GM04504 (cell line): ENCODE data around the gene NADK.
"Not testable (repeated sequence)": the region's sequence is repeated elsewhere in the genome, so short reads cannot be mapped to it uniquely, and the experiment has no call there.

Experiments used
- DNase-seq: peaks from one replicate; pipeline ENCODE4 v3.0.0-alpha.2; 2012; ENCODE audit warnings: low read depth

Gene NADK

DNA sequence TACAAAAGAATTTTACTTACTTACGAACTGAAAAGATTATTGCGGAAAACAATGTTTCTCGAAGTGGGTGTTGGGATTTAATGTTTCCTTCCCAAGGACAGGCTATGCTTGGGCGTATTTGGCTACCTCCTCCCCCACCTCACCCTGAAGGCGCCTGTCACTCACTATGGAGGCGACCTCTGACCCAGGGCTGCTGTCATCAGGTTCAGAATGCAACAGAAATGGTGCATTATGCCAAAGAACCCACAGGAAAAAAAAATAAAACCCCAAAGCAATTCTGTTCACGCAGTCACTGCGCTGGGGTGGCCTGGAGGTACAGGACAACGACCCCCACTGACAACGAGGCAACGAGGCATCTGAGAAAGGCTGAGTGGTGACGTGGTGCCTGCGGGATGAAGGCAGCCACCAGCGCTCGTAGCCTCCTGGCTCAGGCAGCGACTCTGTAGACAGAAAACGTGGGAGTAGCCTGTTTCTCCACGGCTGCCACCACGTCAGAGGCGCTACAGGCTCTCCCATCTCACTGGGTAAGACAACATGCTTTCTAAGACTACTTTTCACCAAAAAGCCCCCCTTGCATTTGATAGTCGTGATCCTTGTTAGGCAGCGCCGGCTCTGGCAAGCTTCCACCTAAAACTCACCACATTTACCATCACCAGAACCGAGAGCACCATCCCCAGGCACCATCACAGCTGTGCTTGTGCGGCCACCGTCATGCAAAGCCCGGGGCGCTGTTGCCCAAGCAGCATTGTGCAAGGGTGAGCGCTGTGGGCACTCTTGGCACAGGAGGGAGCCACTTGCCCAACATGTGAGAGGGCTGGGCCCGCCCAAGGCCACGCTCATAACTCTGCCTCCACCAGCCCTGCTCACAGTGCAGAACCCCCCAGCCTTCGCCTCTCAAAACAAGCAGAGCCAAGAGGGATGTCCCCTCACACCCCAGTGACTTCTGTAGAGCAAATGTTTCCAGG is 14.3 kb downstream of the NADK start:
- DNase-seq: peak; percentile 51

DNA sequence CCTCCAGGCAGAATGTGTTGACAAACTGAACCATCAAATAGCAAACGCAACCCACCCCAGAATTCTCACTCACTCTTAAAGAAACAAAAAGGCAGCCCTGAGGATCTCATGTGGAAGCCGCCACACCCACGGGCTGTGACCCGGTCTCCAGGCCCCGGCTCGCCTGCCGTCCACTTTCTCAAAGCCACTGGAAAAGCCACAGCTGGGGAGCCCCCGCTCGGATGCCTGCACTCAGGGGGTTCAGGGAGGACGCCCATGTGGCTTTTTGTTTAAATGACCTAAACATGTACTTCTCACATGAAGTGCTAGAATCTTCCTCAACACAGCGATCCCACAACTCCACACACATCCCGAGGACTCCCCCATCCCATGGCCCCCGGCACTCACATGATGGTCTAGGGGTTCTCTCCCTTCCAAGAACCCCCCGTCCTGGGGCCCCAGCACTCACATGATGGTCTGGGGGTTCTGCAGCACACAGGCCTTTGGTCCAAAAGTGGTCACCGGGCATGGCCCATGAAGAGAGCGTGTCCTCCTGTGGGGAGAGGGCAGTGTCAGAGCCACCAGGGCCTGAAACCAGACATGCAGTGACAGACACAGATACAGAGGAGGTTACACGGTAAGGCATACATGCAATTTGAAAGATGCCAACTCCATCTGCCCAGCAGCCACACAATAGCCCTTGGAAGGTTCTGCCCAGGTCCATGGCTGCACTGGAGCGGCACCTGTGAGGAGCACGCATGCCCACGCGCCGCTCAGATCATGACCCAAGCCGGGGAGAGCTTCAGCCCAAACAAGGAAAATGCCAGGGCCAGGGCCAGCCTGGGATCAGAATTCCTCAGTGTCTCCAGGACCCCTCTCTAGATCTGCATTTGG is 16.5 kb downstream of the NADK start:
- DNase-seq: no peak

DNA sequence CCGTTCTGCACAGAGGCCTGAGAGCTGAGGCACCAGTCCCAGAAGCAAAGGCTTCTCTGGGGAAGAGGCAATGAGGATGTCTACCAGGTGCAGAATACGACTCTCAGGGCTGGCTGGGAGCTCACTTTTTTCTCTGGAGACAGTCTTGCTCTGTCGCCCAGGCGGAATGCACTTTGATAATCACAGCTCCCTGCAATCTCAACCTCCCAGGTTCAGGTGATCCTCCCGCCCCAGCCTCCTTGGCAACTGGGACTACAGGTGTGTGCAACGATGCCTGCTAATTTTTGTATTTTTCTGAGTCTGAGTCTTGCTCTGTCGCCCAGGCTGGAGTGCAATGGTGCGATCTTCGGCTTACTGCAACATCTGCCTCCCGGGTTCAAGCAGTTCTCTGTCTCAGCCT is 17.6 kb downstream of the NADK start:
- DNase-seq: no peak

DNA sequence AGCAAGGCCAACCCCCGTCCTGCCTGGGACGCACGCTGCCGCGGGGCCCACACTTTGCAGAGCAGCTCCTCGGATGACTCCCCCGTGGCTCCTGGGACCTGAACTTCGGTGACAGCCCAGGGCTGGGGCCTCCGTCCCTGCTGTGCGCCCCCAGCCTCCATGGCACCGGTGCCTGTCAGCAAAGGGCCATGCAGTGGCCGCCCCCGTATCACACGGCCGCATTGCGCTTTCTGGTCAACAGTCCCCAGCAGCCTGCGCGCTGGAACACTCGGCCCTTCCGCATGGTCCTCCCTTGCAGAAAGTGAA is 18.0 kb downstream of the NADK start:
- no peak for DNase-seq

DNA sequence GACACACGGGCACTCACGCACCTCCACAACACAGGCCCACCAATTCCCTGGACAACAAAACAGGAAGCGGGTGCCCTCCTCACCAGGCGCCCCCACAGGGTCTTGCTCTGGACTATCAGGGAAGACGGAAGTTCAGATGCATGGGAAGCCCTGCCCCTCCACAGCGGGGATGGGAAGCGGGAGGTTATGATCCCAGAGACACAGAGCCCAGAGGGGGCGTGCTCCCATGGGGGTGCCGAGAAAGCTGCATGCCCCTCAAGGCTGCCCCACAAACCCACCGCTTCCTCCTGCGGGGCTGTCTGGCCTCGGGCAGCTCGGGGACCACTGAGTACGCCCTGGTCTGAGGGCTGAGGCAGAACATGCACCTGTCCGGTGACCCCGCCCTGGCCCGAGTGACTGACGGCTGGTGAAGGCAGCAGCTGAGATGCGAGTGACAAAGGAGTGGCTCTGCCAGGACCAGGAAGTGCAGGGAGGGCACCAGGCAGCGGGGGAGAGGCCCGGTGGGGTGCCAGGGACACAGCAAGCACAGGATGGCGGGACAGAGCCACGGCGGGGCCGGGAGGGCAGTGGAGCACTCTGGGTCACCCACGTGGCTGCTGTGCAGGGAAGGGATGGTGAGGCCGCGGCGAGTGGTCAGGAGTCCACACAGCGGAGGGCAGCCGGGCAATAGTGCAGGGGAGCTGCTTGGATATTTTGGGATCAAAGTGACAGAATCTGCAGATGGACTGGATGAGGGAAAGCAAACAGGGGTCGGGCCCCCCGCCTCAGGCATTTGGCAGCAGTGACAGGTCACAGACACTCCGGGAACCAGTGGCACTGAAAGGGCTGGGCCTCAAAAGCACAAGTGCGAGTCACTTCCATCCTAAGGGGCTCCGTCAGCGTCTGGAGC is 18.6 kb downstream of the NADK start:
- no peak for DNase-seq

DNA sequence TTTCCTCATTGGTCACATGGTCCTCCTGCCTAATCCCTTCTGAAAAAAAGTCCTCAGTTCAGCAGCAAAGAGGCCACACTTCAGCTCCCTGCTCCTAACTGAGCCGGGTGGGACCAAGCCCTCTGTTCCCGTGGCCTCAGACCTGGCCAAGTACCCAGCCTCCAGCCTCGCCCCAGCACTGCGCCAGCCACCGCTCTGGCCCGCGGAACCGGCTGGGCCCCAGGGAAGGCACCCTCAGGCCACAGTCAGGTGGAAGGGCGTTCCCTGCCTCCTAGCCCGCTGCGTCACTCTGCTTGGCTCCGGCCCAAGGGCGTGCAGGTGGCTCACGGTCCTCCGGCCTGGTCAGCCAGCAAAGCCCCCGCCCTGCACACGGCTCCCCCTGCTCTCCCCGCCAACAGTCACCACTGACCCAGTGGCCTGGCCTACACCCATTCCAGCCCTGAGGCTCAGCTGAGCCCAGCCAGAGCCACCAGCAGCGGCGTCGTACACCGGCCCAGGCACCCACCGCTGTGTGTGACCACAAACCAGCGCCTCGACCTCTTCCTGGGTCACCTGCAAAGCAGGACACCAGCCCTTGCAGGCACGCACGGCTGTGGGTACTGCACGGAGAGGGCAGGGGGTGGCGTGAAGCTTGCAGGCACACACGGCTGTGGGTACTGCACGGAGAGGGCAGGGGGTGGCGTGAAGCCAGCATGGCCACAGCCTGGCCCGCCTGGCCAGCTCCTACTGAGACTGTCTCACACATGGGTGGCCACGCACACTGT is 19.4 kb downstream of the NADK start:
- DNase-seq: no peak

DNA sequence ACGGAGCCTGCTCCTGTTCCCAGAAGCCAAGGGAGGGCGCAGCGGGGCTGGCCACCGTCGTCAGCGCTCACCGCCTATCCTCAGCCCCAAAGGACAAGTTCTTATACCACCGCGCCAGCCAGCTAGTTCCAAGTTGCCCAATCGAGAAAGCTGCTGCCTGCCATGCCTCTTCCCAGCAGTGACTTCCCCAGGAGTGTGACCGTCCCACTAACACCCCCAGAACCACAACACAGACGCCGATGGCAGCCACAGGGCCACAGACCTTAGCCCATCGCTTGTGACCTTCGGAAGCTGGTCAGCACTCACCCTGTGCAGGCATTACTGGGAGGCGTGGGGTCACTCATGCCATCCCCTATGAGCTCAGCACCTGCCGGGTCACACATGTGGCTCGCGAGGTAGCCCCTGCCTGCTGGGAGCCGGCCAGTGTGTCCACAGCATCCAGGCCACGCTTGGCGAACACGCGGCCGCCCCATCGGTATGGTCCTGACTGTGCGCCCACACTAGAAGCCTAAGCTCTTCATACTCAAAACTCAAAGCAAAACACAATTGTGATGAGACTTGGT is 20.1 kb downstream of the NADK start:
- no peak for DNase-seq

DNA sequence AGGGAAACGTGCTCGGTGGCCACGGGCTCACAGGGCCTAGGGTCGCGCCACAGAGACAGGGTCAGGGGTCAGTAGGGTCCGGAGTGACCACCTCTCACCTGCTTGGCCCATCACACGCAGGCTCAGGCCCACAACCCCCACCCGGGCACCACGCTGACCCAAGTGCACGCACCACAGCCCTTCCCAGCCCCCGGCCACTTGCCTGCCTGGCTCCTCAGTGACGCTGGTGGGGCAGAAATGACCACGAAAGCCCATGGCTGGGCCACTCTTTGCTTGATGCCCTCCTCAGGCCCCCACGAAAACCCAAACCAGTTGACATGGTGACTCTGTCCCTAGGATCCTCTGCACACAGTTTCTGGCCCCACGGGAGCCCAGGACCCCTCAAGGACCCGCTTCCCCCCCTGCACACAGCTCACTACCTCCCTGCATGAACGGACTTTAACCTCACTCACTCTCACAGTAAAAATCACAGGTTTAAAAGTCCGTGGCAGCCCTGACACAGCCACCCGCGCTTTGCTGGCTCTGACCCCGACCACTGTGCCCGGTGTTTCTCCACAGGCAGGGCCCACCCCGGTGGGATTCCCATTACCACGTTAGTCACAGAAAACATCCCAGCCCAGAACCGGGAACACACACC is 20.7 kb downstream of the NADK start:
- no peak for DNase-seq

DNA sequence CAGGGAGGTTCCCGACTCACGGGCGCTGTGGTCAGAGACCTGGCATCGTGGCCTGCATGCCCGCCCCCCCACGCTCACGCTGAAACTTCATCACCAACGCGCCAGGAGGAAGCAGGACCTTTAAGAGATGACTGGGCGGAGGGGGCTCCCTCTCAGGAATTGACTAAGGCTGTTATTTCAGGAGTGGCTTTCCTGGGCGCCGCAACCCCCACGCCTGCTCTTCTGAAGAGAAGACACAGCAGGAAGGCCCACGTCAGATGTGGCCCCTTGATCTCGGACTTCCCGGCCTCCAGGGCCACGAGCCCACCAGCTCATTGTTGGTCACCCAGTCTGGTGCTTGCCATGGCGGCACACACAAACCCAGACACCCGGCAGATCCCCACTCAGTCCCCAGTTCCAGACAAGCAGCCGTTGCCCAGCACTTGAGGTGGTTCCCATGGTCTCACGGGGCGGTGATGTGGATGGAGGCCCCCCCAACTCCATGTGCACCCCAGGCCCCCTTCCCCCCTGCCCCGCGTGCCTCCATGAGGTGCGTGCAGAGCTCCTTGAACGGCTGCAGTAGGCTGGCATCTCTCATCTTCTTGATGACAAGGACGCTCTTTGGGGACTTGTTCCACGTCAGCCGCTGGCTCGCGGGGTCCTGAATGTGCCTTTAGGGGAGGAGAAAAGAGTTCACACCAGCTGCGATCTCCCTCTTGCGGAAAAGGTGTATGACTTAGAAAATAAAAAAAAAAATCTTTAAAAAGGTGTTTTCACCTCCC is 21.4 kb downstream of the NADK start:
- no peak for DNase-seq

DNA sequence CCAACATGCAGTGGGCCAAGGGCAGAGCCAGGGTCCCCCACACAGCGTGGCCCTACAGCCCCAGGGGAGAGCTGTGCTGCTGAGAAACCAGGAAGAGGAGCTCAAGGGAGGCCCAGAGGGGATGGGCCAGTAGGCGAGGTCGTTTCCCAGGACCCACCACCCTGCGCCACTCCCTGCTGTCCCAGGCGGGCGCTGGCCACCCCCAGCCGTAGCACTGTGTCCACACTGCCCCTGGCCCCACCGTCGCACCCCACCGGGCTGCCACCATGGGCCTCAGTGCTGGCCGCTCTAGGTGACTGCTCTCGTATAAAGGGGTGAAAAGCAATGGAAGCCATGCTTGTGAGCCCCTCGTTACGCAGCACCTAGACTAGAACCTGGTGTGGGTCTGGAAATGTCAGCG is 22.4 kb downstream of the NADK start:
- no peak for DNase-seq

DNA sequence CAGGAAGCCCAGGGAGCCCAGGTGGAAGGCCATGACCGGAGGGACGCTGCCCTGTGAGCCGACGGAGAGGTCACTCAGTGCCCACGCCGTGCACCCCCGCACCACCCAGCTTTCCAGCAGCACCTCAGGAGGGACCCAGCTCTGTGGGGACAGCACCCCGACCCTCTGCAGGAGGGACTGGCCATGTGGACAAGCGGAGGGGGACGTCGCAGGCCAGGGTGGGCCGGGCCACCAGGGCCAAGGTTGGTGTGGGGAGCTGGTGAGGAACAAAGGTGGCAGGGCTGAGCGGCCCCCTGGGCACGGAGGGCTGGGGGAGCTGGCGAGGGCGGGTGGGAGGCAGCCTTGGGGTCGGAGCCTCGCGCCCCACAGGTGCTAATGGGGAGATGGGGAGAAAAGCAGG is 22.8 kb downstream of the NADK start:
- DNase-seq: no peak

DNA sequence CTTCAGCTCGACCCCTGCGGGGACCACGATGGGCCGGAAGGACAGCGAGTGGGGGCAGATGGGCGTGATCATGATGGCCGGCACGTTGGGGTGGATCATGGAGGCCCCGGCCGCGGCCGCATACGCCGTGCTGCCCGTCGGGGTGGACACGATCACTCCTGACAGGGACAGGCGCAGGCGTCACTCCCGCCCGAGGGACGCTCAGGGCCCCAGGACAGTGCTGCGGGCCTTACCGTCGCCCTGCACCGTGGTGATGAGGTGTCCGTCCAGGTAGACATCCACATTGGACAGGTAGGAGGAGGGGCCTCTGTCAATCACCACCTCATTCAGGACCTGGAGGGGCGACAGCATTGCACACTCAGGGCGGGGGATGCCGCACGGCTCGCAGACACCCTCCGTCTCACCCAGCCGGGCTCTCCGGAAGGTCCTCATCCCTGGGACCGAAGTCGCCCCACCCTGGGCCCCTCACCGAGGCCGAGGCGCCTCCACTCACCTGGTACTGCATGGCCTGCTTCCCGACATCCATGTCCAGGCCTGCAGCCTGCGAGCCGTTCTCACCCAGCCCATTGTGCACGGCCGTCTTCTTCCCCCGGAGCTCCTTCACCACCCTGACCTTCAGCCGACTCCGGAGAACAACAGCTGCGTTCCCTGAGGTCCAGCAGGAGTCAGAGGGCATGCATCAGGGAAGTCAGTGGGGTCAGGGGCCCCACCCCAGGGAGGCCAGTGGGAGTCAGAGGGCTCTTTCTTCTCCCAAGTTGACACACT is 24.0 kb downstream of the NADK start:
- DNase-seq: no peak

DNA sequence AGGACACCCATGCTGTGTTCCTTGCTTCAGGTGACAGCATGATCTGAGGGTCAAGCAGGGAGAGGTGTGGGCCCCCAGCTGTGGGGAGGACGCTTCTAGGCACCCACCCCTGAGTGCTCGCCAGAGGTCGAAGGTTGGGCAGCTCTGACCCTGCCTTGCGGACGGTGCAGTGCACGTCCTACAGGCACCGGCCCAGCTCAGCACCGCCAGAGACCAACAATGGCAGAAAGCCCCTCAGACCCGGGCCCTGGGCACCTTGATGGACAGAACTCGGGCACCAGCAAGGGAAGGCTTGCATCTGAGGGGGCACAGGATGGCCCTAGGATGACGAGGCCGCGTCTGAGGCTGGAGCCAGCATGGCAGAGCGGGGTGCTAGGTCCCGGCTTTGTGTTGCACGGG is 24.7 kb downstream of the NADK start:
- DNase-seq: no peak

DNA sequence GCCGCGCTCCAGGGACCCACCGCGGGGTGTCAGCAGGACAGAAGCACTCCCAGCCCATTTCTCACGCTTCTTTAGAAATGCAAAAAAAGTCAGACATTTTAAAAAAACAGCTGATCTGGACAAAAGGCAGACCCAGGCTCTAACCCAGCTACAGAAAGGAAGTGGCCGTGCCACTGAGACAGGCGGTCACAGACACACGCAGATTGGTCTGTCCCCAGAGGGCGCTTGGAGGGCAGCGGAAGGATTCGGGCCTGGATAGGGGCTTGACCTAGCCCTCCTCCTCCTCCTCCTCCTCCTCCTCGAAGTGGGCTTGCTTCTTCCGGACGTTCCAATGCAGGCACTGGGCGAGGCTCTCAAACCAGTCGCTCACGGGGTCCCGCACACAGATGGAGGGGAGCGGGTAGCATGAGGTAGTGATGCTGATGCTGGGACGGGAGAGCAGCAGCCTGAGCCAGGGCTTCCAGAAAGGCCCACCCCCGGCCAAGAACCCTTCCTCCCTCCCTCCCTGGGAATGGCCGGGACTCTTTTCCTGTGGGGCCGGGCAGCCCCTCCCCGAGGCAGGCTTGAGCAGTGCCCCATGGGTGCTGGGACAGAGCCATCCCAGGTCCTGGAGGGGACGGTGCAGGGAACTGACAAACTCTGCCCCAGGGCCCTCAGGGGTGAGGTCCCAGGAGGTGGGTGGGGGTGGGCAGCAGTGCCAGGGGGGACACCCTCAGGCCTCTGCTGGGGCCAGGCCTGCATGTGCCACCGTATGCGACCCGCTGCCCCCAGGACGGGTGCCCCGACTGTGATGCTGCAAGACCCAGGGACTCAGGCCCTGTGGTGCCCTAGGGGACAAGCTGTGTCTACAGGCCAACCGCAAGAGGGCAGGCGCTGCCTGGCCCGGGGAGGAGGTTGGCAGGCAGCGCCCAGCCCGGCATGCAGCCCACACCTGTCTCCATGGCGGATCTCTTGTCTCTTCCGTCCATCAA is 25.3 kb downstream of the NADK start:
- DNase-seq: no peak

DNA sequence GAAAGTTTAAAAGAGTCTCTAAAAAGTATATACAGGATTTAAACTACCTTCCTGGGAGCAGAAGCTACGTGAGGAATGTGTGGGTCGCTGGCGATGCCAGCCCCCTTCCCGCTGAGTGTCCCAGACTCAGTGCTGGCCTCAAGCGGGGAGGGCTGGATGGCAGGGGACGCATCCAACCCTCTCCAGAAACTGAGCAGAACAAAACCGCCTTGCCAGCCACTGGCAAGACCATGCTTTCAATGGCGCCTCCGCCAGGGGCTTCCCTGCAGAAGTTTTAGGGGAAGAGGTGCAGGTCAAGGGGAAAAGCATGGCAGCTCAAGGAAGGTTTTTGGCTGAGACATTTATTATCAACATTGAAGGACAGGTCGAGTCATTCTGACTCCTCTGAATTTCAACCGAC is 26.1 kb downstream of the NADK start:
- DNase-seq: no peak

DNA sequence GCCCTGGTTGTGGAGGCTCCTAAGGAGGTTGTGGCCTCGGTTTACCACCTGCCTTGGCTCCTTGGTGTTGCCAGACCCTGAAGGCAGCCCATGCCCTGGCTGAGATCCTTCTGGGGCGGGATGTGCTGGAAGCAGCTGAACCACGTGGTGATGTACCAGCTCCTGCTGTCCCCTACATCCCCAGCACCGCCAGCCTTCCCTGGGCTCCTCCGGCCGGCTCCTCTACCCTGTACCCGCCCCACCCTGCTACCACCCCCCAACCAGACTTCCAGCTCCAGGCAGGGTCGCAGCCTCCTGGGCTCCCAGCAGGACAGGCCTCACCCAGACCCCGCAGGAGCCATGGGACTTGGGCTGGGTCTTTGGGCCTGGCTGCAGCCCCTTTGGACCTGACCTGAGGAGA is 28.3 kb downstream of the NADK start:
- not testable (repeated sequence) for DNase-seq

DNA sequence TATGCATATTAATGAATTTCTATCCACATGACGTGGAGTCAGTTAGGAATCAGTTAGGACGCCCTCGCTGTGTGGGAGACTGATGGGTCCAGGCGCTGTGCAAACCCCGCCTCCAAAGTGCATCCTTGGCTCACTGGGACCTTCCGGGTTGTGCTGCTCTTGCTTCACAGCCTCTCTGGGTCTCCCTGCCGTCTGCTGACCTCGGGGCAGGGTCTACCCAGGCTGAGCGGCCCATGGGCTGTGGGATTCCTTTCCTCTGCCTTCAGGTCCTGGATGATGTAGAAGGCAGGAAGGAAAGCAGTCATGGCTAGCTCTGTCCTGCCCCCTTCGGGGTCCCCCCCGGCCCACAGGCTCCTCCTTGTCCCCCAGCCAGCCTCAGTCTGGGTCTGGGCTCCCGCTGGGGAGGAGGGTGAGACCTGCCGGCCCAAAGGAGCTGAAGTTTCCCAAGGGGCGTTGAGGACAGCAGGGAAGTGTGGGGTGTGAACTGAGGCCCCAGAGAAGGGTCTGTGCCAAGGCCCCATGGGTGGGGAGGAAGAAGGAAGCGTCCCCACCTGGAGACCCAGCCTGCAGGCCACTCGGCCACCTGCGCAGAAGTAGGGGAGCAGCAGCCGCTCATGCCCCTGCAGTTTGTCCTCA is 29.5 kb downstream of the NADK start:
- no peak for DNase-seq

DNA sequence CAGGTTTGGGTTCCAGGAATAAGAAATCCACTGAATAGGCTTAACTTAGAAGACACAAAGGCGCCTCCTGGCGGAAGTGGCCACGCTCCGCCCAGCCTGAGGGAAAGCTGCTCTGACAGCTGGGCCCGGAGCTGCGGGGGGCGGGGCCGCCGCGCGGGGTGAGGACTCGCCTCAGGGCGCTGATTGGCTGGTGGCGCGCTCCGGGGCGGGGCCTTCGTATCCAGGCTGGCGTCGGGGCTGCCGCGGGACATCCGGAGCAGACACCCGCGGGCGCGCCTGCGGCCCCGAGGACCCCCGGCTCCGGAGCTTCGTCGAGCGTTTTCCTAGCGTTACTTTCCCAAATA is 31.7 kb downstream of the NADK start:
- not testable (repeated sequence) for DNase-seq
